ENCODE measurements around the gene SPOCD1.
A peak's percentile ranks its signal among the peaks of the same experiment; 100 is the strongest.

Gene SPOCD1

GRCh38 chr1:31815752-31816500 lies at the start of gene SPOCD1:
Gene SPOCD1, minus strand, starts transcription at chr1:31816022. Its CDS starts 689 bp downstream, at chr1:31815333.
- TF ChIP-seq CTCF (IDR thresholded peaks at IDR 0.05; ENCODE audit: low read depth, low read length), result peak; percentile 33
- no peak for TF ChIP-seq POLR2A (IDR thresholded peaks at IDR 0.05; ENCODE audit: extremely low read depth, insufficient read length)
- peak; percentile 65 for DNase-seq (ENCODE audit: low read depth)
- no peak within 1 kb of the TSS for H3K4me3 ChIP-seq (ENCODE audit: low read depth, low read length)

GRCh38 chr1:31862071-31862470 lies 46.2 kb upstream of the SPOCD1 start:
- TF ChIP-seq MAX (IDR thresholded peaks at IDR 0.05; ENCODE audit: low read depth, low read length) (no peak), POLR2A (IDR thresholded peaks at IDR 0.05; ENCODE audit: extremely low read depth, insufficient read length) (no peak), MYC (IDR thresholded peaks at IDR 0.05; ENCODE audit: low read depth, low read length) (no peak)
- DNase-seq (ENCODE audit: low read depth), result no peak
- no peak overlapping the region for H3K4me3 ChIP-seq (ENCODE audit: low read depth, low read length)

- no peak for DNase-seq (ENCODE audit: low read depth)
- no peak for TF ChIP-seq CTCF (IDR thresholded peaks at IDR 0.05; ENCODE audit: low read depth, low read length)
- TF ChIP-seq MAX (IDR thresholded peaks at IDR 0.05; ENCODE audit: low read depth, low read length), result no peak
- no peak for TF ChIP-seq POLR2A (IDR thresholded peaks at IDR 0.05; ENCODE audit: extremely low read depth, insufficient read length)
- TF ChIP-seq MYC (IDR thresholded peaks at IDR 0.05; ENCODE audit: low read depth, low read length), result no peak
These were observed 45.5 kb upstream of the SPOCD1 start for GRCh38 chr1:31861346-31861745.

GRCh38 chr1:31860581-31860980 lies 44.8 kb upstream of the SPOCD1 start:
- no peak overlapping the region for H3K4me3 ChIP-seq (ENCODE audit: low read depth, low read length)
- no peak for DNase-seq (ENCODE audit: low read depth)
- TF ChIP-seq POLR2A (IDR thresholded peaks at IDR 0.05; ENCODE audit: extremely low read depth, insufficient read length) (no peak), MYC (IDR thresholded peaks at IDR 0.05; ENCODE audit: low read depth, low read length) (no peak), MAX (IDR thresholded peaks at IDR 0.05; ENCODE audit: low read depth, low read length) (no peak), CTCF (IDR thresholded peaks at IDR 0.05; ENCODE audit: low read depth, low read length) (no peak)

More at GRCh38 chr1:31861346-31861745, 45.5 kb upstream of the SPOCD1 start:
- H3K4me3 ChIP-seq (ENCODE audit: low read depth, low read length), result no peak overlapping the region

GRCh38 chr1:31859719-31860118 lies 43.9 kb upstream of the SPOCD1 start:
- no peak overlapping the region for H3K4me3 ChIP-seq (ENCODE audit: low read depth, low read length)
- no peak for DNase-seq (ENCODE audit: low read depth)
- TF ChIP-seq CTCF (IDR thresholded peaks at IDR 0.05; ENCODE audit: low read depth, low read length), result no peak
- no peak for TF ChIP-seq MYC (IDR thresholded peaks at IDR 0.05; ENCODE audit: low read depth, low read length)
- no peak for TF ChIP-seq MAX (IDR thresholded peaks at IDR 0.05; ENCODE audit: low read depth, low read length)
- no peak for TF ChIP-seq POLR2A (IDR thresholded peaks at IDR 0.05; ENCODE audit: extremely low read depth, insufficient read length)

GRCh38 chr1:31859044-31859443 lies 43.2 kb upstream of the SPOCD1 start:
- H3K4me3 ChIP-seq (ENCODE audit: low read depth, low read length), result no peak overlapping the region
- no peak for DNase-seq (ENCODE audit: low read depth)
- no peak for TF ChIP-seq CTCF (IDR thresholded peaks at IDR 0.05; ENCODE audit: low read depth, low read length)
- no peak for TF ChIP-seq MAX (IDR thresholded peaks at IDR 0.05; ENCODE audit: low read depth, low read length)
- TF ChIP-seq POLR2A (IDR thresholded peaks at IDR 0.05; ENCODE audit: extremely low read depth, insufficient read length), result no peak
- TF ChIP-seq MYC (IDR thresholded peaks at IDR 0.05; ENCODE audit: low read depth, low read length), result no peak
